ENCODE data around the gene ENO1. TPM values are rescaled to one million over a fixed set of nuclear protein-coding genes. Genes with fewer than 3 reads are reported as not detected.
A peak's percentile ranks its signal among the peaks of the same experiment; 100 is the strongest.
"Not testable (repeated sequence)": the region's sequence is repeated elsewhere in the genome, so short reads cannot be mapped to it uniquely, and the experiment has no call there.

Gene ENO1
- total and polyA plus RNA-seq, 2 of the 8 experiments (the other 6 are each of a cell fraction or from before 2014, with no cell fraction given), result 1,763 to 2,117 TPM

DNA sequence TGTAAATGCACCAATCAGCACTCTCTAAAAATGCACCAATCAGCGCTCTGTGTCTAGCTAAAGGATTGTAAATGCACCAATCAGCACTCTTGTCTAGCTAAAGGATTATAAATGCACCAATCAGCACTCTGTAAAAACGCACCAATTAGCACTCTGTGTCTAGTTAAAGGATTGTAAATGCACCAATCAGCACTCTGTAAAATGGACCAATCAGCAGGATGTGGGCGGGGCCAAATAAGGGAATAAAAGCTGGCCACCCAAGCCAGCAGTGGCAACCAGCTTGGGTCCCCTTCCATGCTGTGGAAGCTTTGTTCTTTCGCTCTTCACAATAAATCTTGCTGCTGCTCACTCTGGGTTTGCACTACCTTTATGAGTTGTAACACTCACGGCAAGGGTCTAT is 19.9 kb upstream of the ENO1 start:
- H3K79me2 ChIP-seq (ENCODE audit: control insufficient read depth in 1 of 2, insufficient read depth in 2 of 2, low read length in 2 of 2); H3K9ac ChIP-seq (replicated peaks in 1 of 4; ENCODE audit: extremely low read depth in 1 of 4, low read depth in 3 of 4, low read length in 3 of 4); H2BK120ac ChIP-seq (replicated peaks; ENCODE audit: low read depth, low read length); H2BK20ac ChIP-seq (ENCODE audit: low read length); H3K23ac ChIP-seq (ENCODE audit: insufficient read length); H3K4me1 ChIP-seq (replicated peaks in 1 of 4; ENCODE audit: control insufficient read depth in 3 of 4, insufficient read depth in 4 of 4, low read length in 3 of 4); H3K56ac ChIP-seq (replicated peaks; ENCODE audit: insufficient read length, low read depth, low read length); H2BK12ac ChIP-seq (ENCODE audit: low read depth, low read length); H2AFZ ChIP-seq (ENCODE audit: low read length); H3K36me3 ChIP-seq (ENCODE audit: control insufficient read depth in 2 of 4, insufficient read depth in 4 of 4, low read length in 3 of 4); H3K4ac ChIP-seq (replicated peaks; ENCODE audit: insufficient read length, low read depth, low read length); H4K20me1 ChIP-seq (replicated peaks in 1 of 2; ENCODE audit: control insufficient read depth in 1 of 2, insufficient read depth in 2 of 2, low read length in 2 of 2); H4K91ac ChIP-seq (replicated peaks; ENCODE audit: insufficient read length, low read length); H3K27ac ChIP-seq (ENCODE audit: low read depth, low read length); FAIRE-seq; H3K14ac ChIP-seq (ENCODE audit: insufficient read length); H3K79me1 ChIP-seq (ENCODE audit: low read depth, low read length); H3K27me3 ChIP-seq (replicated peaks in 1 of 4; ENCODE audit: control insufficient read depth in 3 of 4, extremely low read depth in 1 of 4, insufficient read depth in 3 of 4, low read length in 3 of 4); H3K9me3 ChIP-seq (ENCODE audit: insufficient read depth in 2 of 2, low read depth in 1 of 2, low read length in 1 of 2); DNase-seq (ENCODE audit: low read depth in 1 of 2, low spot score in 2 of 2); H4K8ac ChIP-seq (ENCODE audit: extremely low read depth, insufficient read depth, low read length); H3K4me3 ChIP-seq (ENCODE audit: extremely low read depth in 1 of 4, insufficient read depth in 2 of 4, low read depth in 3 of 4, low read length in 4 of 4); H3K23me2 ChIP-seq (ENCODE audit: low read depth, low read length); H3K4me2 ChIP-seq (ENCODE audit: insufficient read depth in 1 of 2, low read depth in 2 of 2, low read length in 2 of 2); H3K18ac ChIP-seq (ENCODE audit: extremely low read depth, low read length); H4K5ac ChIP-seq (ENCODE audit: insufficient read length, low read depth, low read length); H2AK5ac ChIP-seq (ENCODE audit: low read depth, low read length); H2BK5ac ChIP-seq (ENCODE audit: low read depth, low read length); H2BK15ac ChIP-seq (ENCODE audit: low read length): not testable (repeated sequence)
- TF ChIP-seq SP1 (IDR thresholded peaks at IDR 0.05; ENCODE audit: low read depth, low read length), result peak; percentile 18; the same call in 1 of the 2 replicates
- WGBS, 2 experiments (ENCODE audit: extremely low coverage in 1 of 2, insufficient coverage in 1 of 2, insufficient read length in 1 of 2, insufficient replicate concordance in 2 of 2, low coverage in 1 of 2, low lambda C conversion rate in 2 of 2, missing lambda C conversion rate in 1 of 2), result 99% methylated on average over 5 of the region's 5 CpGs; no CpG with 5 or more reads in 1 of the 2 experiments
- ChIA-PET CTCF (ENCODE audit: partially characterized antibody) (interaction anchor here (0.6 to 1.6 kb wide), 8 partner anchors 15 to 997 kb away, joined by 3 to 8 read pairs (median 4); no protein-coding TSS in a partner anchor), POLR2A (ENCODE audit: partially characterized antibody) (interaction anchor here (1.0 to 1.8 kb wide), 7 partner anchors 20 to 111 kb away, joined by 3 to 13 read pairs (median 4); partner anchors contain the start of gene ENO1)

DNA sequence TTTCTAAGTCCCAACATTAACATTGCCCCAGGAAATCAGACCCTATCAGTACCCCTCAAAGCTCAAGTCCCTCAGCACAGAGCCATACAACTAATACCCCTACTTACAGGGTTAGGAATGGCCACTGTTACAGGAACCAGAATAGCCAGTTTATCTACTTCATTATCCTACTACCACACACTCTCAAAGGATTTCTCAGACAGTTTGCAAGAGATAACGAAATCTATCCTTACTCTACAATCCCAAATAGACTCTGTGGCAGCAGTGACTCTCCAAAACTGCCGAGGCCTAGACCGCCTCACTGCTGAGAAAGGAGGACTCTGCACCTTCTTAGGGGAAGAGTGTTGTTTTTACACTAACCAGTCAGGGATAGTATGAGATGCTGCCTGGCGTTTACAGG is 19.0 kb upstream of the ENO1 start:
- H3K79me2 ChIP-seq (ENCODE audit: control insufficient read depth in 1 of 2, insufficient read depth in 2 of 2, low read length in 2 of 2); H4K91ac ChIP-seq (replicated peaks; ENCODE audit: insufficient read length, low read length); H4K20me1 ChIP-seq (replicated peaks in 1 of 2; ENCODE audit: control insufficient read depth in 1 of 2, insufficient read depth in 2 of 2, low read length in 2 of 2); H2BK5ac ChIP-seq (ENCODE audit: low read depth, low read length); H3K9me3 ChIP-seq (ENCODE audit: insufficient read depth in 2 of 2, low read depth in 1 of 2, low read length in 1 of 2); H2BK12ac ChIP-seq (ENCODE audit: low read depth, low read length); H4K5ac ChIP-seq (ENCODE audit: insufficient read length, low read depth, low read length); FAIRE-seq; H3K4me2 ChIP-seq (ENCODE audit: insufficient read depth in 1 of 2, low read depth in 2 of 2, low read length in 2 of 2); H3K4me1 ChIP-seq (replicated peaks in 1 of 4; ENCODE audit: control insufficient read depth in 3 of 4, insufficient read depth in 4 of 4, low read length in 3 of 4); H2BK120ac ChIP-seq (replicated peaks; ENCODE audit: low read depth, low read length); DNase-seq (ENCODE audit: low read depth in 1 of 2, low spot score in 2 of 2); H3K18ac ChIP-seq (ENCODE audit: extremely low read depth, low read length); H2AFZ ChIP-seq (ENCODE audit: low read length); H3K23ac ChIP-seq (ENCODE audit: insufficient read length); H3K23me2 ChIP-seq (ENCODE audit: low read depth, low read length); H2AK5ac ChIP-seq (ENCODE audit: low read depth, low read length); H3K27ac ChIP-seq (ENCODE audit: low read depth, low read length); H4K8ac ChIP-seq (ENCODE audit: extremely low read depth, insufficient read depth, low read length); H3K56ac ChIP-seq (replicated peaks; ENCODE audit: insufficient read length, low read depth, low read length); H3K4ac ChIP-seq (replicated peaks; ENCODE audit: insufficient read length, low read depth, low read length); H3K36me3 ChIP-seq (ENCODE audit: control insufficient read depth in 2 of 4, insufficient read depth in 4 of 4, low read length in 3 of 4); H3K79me1 ChIP-seq (ENCODE audit: low read depth, low read length); H3K4me3 ChIP-seq (ENCODE audit: extremely low read depth in 1 of 4, insufficient read depth in 2 of 4, low read depth in 3 of 4, low read length in 4 of 4); H3K27me3 ChIP-seq (replicated peaks in 1 of 4; ENCODE audit: control insufficient read depth in 3 of 4, extremely low read depth in 1 of 4, insufficient read depth in 3 of 4, low read length in 3 of 4); H3K9ac ChIP-seq (replicated peaks in 1 of 4; ENCODE audit: extremely low read depth in 1 of 4, low read depth in 3 of 4, low read length in 3 of 4); H3K14ac ChIP-seq (ENCODE audit: insufficient read length); CTCF ChIA-PET (ENCODE audit: partially characterized antibody); H2BK20ac ChIP-seq (ENCODE audit: low read length); H2BK15ac ChIP-seq (ENCODE audit: low read length): not testable (repeated sequence)
- 84% methylated on average over 4 of the region's 4 CpGs; no CpG with 5 or more reads in 1 of the 2 experiments for WGBS, 2 experiments (ENCODE audit: extremely low coverage in 1 of 2, insufficient coverage in 1 of 2, insufficient read length in 1 of 2, insufficient replicate concordance in 2 of 2, low coverage in 1 of 2, low lambda C conversion rate in 2 of 2, missing lambda C conversion rate in 1 of 2)
- POLR2A ChIA-PET (ENCODE audit: partially characterized antibody), result interaction anchor here (1.0 to 1.8 kb wide), 4 partner anchors 18 to 30 kb away, joined by 3 to 13 read pairs (median 6); partner anchors contain the start of gene ENO1

Data from H1 (cell line).